ENCODE data around the gene BIRC3. TPM values are rescaled to one million over a fixed set of nuclear protein-coding genes. Genes with fewer than 3 reads are reported as not detected.

Gene BIRC3
- total RNA-seq = 10 to 100 TPM; 12.9 to 14.5 TPM

- POLR2A ChIA-PET = interaction anchor here (3.3 to 3.5 kb wide), 3 partner anchors 11 to 29 kb away, joined by 17 to 25 read pairs (median 23); no protein-coding TSS in a partner anchor
These were observed at the start of gene BIRC3 for GRCh38 chr11:102317099-102317767. TSS of gene BIRC3 (plus strand) at chr11:102317484. CDS start at chr11:102324510, 7,026 bp downstream.

GRCh38 chr11:102267609-102268008 is 49.7 kb upstream of the BIRC3 start:
- Mint-ChIP-seq H3K9me3 (ENCODE audit: insufficient read depth) (no peaks in the 10 kb centered on the region), H3K36me3 (ENCODE audit: low read depth) (no peaks in the 10 kb centered on the region), H3K4me3 (no peak overlapping the region), H3K27ac (no peak overlapping the region), H3K27me3 (ENCODE audit: low read depth) (peaks cover 40% of the 10 kb centered on the region), H3K4me1 (ENCODE audit: low read depth) (peaks cover 18% of the 10 kb centered on the region)
- ChIA-PET POLR2A (no interaction called here), CTCF (interaction anchor here (1.8 to 2.9 kb wide), 3 partner anchors 13 to 399 kb away, joined by 9 to 21 read pairs (median 11); no protein-coding TSS in a partner anchor)
- no peak for DNase-seq
- no peak for ATAC-seq

More at GRCh38 chr11:102317099-102317767, at the start of gene BIRC3:
- no peaks in the 10 kb centered on the region for H3K9me3 Mint-ChIP-seq (ENCODE audit: insufficient read depth)
- H3K4me1 Mint-ChIP-seq (ENCODE audit: low read depth) = peaks cover 66% of the 10 kb centered on the region
- DNase-seq (peak; percentile 92), ATAC-seq (peak; percentile 90)
- peaks cover 19% of the 10 kb centered on the region for H3K36me3 Mint-ChIP-seq (ENCODE audit: low read depth)
- H3K27ac Mint-ChIP-seq = peak within 1 kb of the TSS; percentile 94
- no peaks in the 10 kb centered on the region for H3K27me3 Mint-ChIP-seq (ENCODE audit: low read depth)
- CTCF ChIA-PET = interaction anchor here (1.6 to 17.7 kb wide), 8 partner anchors 10 to 49 kb away, joined by 4 to 484 read pairs (median 20); no protein-coding TSS in a partner anchor
- H3K4me3 Mint-ChIP-seq = peak within 1 kb of the TSS; percentile 89

- POLR2A ChIA-PET = no interaction called here
- Mint-ChIP-seq H3K27me3 (ENCODE audit: low read depth) (peaks cover 42% of the 10 kb centered on the region), H3K27ac (no peak overlapping the region), H3K36me3 (ENCODE audit: low read depth) (no peaks in the 10 kb centered on the region), H3K9me3 (ENCODE audit: insufficient read depth) (no peaks in the 10 kb centered on the region), H3K4me3 (peak overlapping the region; percentile 65), H3K4me1 (ENCODE audit: low read depth) (peaks cover 19% of the 10 kb centered on the region)
- peak; percentile 99 for ATAC-seq
- DNase-seq = peak; percentile 76
- CTCF ChIA-PET = interaction anchor here (0.7 to 2.9 kb wide), 17 partner anchors 12 to 398 kb away, joined by 3 to 21 read pairs (median 4); partner anchors contain the start of genes BIRC3 and CEP126
These were observed 49.0 kb upstream of the BIRC3 start for GRCh38 chr11:102268083-102268984.

GRCh38 chr11:102268985-102269470 is 48.3 kb upstream of the BIRC3 start:
- no peaks in the 10 kb centered on the region for H3K36me3 Mint-ChIP-seq (ENCODE audit: low read depth)
- DNase-seq = no peak
- H3K27me3 Mint-ChIP-seq (ENCODE audit: low read depth) = peaks cover 42% of the 10 kb centered on the region
- CTCF ChIA-PET = interaction anchor here (0.7 to 2.9 kb wide), 16 partner anchors 11 to 397 kb away, joined by 3 to 21 read pairs (median 4); partner anchors contain the start of genes BIRC3 and CEP126
- peak overlapping the region; percentile 65 for H3K4me3 Mint-ChIP-seq
- POLR2A ChIA-PET = no interaction called here
- no peak overlapping the region for H3K27ac Mint-ChIP-seq
- peaks cover 19% of the 10 kb centered on the region for H3K4me1 Mint-ChIP-seq (ENCODE audit: low read depth)
- H3K9me3 Mint-ChIP-seq (ENCODE audit: insufficient read depth) = no peaks in the 10 kb centered on the region
- ATAC-seq = no peak

GRCh38 chr11:102269927-102270326 is 47.4 kb upstream of the BIRC3 start:
- Mint-ChIP-seq H3K4me3 (no peak overlapping the region), H3K36me3 (ENCODE audit: low read depth) (no peaks in the 10 kb centered on the region), H3K4me1 (ENCODE audit: low read depth) (peaks cover 19% of the 10 kb centered on the region), H3K9me3 (ENCODE audit: insufficient read depth) (no peaks in the 10 kb centered on the region), H3K27ac (no peak overlapping the region), H3K27me3 (ENCODE audit: low read depth) (peaks cover 42% of the 10 kb centered on the region)
- ChIA-PET CTCF (interaction anchor here (0.9 to 2.9 kb wide), 5 partner anchors 10 to 341 kb away, joined by 3 to 21 read pairs (median 3); no protein-coding TSS in a partner anchor), POLR2A (no interaction called here)
- ATAC-seq = no peak
- DNase-seq = no peak

- Mint-ChIP-seq H3K4me1 (ENCODE audit: low read depth) (peaks cover 19% of the 10 kb centered on the region), H3K27ac (no peak overlapping the region), H3K9me3 (ENCODE audit: insufficient read depth) (no peaks in the 10 kb centered on the region), H3K4me3 (no peak overlapping the region), H3K27me3 (ENCODE audit: low read depth) (peaks cover 47% of the 10 kb centered on the region), H3K36me3 (ENCODE audit: low read depth) (no peaks in the 10 kb centered on the region)
- ChIA-PET CTCF (no interaction called here), POLR2A (no interaction called here)
- DNase-seq (no peak), ATAC-seq (no peak)
These were observed 45.0 kb upstream of the BIRC3 start for GRCh38 chr11:102272047-102272824.

GRCh38 chr11:102274628-102275027 is 42.7 kb upstream of the BIRC3 start:
- H3K4me1 Mint-ChIP-seq (ENCODE audit: low read depth) = peaks cover 14% of the 10 kb centered on the region
- no peak for DNase-seq
- no peak overlapping the region for H3K27ac Mint-ChIP-seq
- H3K27me3 Mint-ChIP-seq (ENCODE audit: low read depth) = peaks cover 26% of the 10 kb centered on the region
- no peak overlapping the region for H3K4me3 Mint-ChIP-seq
- no peaks in the 10 kb centered on the region for H3K36me3 Mint-ChIP-seq (ENCODE audit: low read depth)
- CTCF ChIA-PET = interaction anchor here (0.8 to 1.3 kb wide), 2 partner anchors 14 to 392 kb away, joined by 3 to 5 read pairs; no protein-coding TSS in a partner anchor
- POLR2A ChIA-PET = no interaction called here
- no peaks in the 10 kb centered on the region for H3K9me3 Mint-ChIP-seq (ENCODE audit: insufficient read depth)
- ATAC-seq = no peak

GRCh38 chr11:102276362-102276761 is 40.9 kb upstream of the BIRC3 start:
- Mint-ChIP-seq H3K27ac (no peak overlapping the region), H3K9me3 (ENCODE audit: insufficient read depth) (no peaks in the 10 kb centered on the region)

GRCh38 chr11:102276783-102277182 is 40.5 kb upstream of the BIRC3 start:
- H3K9me3 Mint-ChIP-seq (ENCODE audit: insufficient read depth) = no peaks in the 10 kb centered on the region
- peaks cover 17% of the 10 kb centered on the region for H3K27me3 Mint-ChIP-seq (ENCODE audit: low read depth)
- POLR2A ChIA-PET = no interaction called here
- CTCF ChIA-PET = no interaction called here
- H3K27ac Mint-ChIP-seq = no peak overlapping the region
- no peak overlapping the region for H3K4me3 Mint-ChIP-seq
- H3K4me1 Mint-ChIP-seq (ENCODE audit: low read depth) = peaks cover 14% of the 10 kb centered on the region
- DNase-seq (no peak), ATAC-seq (no peak)
- H3K36me3 Mint-ChIP-seq (ENCODE audit: low read depth) = no peaks in the 10 kb centered on the region

More at GRCh38 chr11:102276362-102276761, 40.9 kb upstream of the BIRC3 start:
- peaks cover 22% of the 10 kb centered on the region for H3K27me3 Mint-ChIP-seq (ENCODE audit: low read depth)
- no peaks in the 10 kb centered on the region for H3K36me3 Mint-ChIP-seq (ENCODE audit: low read depth)
- CTCF ChIA-PET = no interaction called here
- H3K4me1 Mint-ChIP-seq (ENCODE audit: low read depth) = peaks cover 14% of the 10 kb centered on the region
- POLR2A ChIA-PET = no interaction called here
- ATAC-seq (no peak), DNase-seq (no peak)
- H3K4me3 Mint-ChIP-seq = no peak overlapping the region

- H3K36me3 Mint-ChIP-seq (ENCODE audit: low read depth) = no peaks in the 10 kb centered on the region
- no peak for ATAC-seq
These were observed 37.6 kb upstream of the BIRC3 start for GRCh38 chr11:102279641-102280170.

More at GRCh38 chr11:102279641-102280170, 37.6 kb upstream of the BIRC3 start:
- peaks cover 10% of the 10 kb centered on the region for H3K4me1 Mint-ChIP-seq (ENCODE audit: low read depth)
- ChIA-PET CTCF (interaction anchor here (0.8 to 3.3 kb wide), 10 partner anchors 8 to 387 kb away, joined by 3 to 21 read pairs (median 7); no protein-coding TSS in a partner anchor), POLR2A (no interaction called here)
- H3K27ac Mint-ChIP-seq = no peak overlapping the region
- H3K27me3 Mint-ChIP-seq (ENCODE audit: low read depth) = peaks cover 10% of the 10 kb centered on the region
- H3K9me3 Mint-ChIP-seq (ENCODE audit: insufficient read depth) = no peaks in the 10 kb centered on the region
- DNase-seq = no peak
- no peak overlapping the region for H3K4me3 Mint-ChIP-seq

All from activated CD8-positive, alpha-beta T cell treated with anti-CD3 and anti-CD28 coated beads, Interleukin-2, amount 10 ng/mL, durations not matched to agents 7 days and 5 days (primary cell).